ENCODE results near the gene SLC25A13. TPM values are rescaled to one million over a fixed set of nuclear protein-coding genes. Genes with fewer than 3 reads are reported as not detected.
"Not testable (repeated sequence)": the region's sequence is repeated elsewhere in the genome, so short reads cannot be mapped to it uniquely, and the experiment has no call there.

SLC25A13 gene
- polyA plus RNA-seq, 6 donors from 2014 or later, result 11.0 to 20.6 (median 14.3) TPM

GRCh38 chr7:96303686-96304443, 18.0 kb downstream of the SLC25A13 start:
- peaks cover 8 to 9% of the 10 kb centered on the region in 2 donors for H3K36me3 Mint-ChIP-seq
- peaks cover 38 to 67% (median 60%) of the 10 kb centered on the region in 3 donors for H3K4me1 Mint-ChIP-seq
- no peak overlapping the region for H3K4me3 Mint-ChIP-seq
- DNase-seq (no peak), ATAC-seq (ENCODE audit: low read depth in 2 of 2) (no peak)
- H3K27ac Mint-ChIP-seq, result no peak overlapping the region
- no peaks in the 10 kb centered on the region for H3K9me3 Mint-ChIP-seq
- no peaks in the 10 kb centered on the region for H3K27me3 Mint-ChIP-seq

- Mint-ChIP-seq H3K9me3 (no peaks in the 10 kb centered on the region), H3K27ac (no peak overlapping the region), H3K4me1 (peaks cover 36 to 64% (median 55%) of the 10 kb centered on the region in 3 donors), H3K4me3 (no peak overlapping the region), H3K27me3 (no peaks in the 10 kb centered on the region), H3K36me3 (peaks cover 2 to 8% of the 10 kb centered on the region in 2 donors)
- no peak for ATAC-seq (ENCODE audit: low read depth in 2 of 2)
- no peak for DNase-seq
Observed at GRCh38 chr7:96303105-96303685, 18.7 kb downstream of the SLC25A13 start.

GRCh38 chr7:96300986-96301385, 20.9 kb downstream of the SLC25A13 start:
- ATAC-seq (ENCODE audit: low read depth in 2 of 2) (no peak), DNase-seq (no peak)
- no peak overlapping the region for H3K27ac Mint-ChIP-seq
- H3K4me1 Mint-ChIP-seq, result peaks cover 27 to 55% (median 44%) of the 10 kb centered on the region in 3 donors
- H3K9me3 Mint-ChIP-seq, result no peaks in the 10 kb centered on the region
- H3K36me3 Mint-ChIP-seq, result peaks cover 0 to 3% of the 10 kb centered on the region in 2 donors
- H3K27me3 Mint-ChIP-seq, result no peaks in the 10 kb centered on the region
- H3K4me3 Mint-ChIP-seq, result no peak overlapping the region

GRCh38 chr7:96300502-96300901, 21.4 kb downstream of the SLC25A13 start:
- H3K4me3 Mint-ChIP-seq, result no peak overlapping the region
- no peaks in the 10 kb centered on the region for H3K9me3 Mint-ChIP-seq
- peaks cover 27 to 52% (median 39%) of the 10 kb centered on the region in 3 donors for H3K4me1 Mint-ChIP-seq
- ATAC-seq (ENCODE audit: low read depth in 2 of 2) (no peak), DNase-seq (no peak)
- no peaks in the 10 kb centered on the region for H3K27me3 Mint-ChIP-seq
- H3K27ac Mint-ChIP-seq, result no peak overlapping the region
- H3K36me3 Mint-ChIP-seq, result peaks cover 0 to 8% of the 10 kb centered on the region in 2 donors

GRCh38 chr7:96299496-96299895, 22.4 kb downstream of the SLC25A13 start:
- Mint-ChIP-seq H3K36me3 (peaks cover 5 to 15% of the 10 kb centered on the region in 2 donors), H3K27ac (peak overlapping the region in 1 of 6 donors; percentile 24), H3K9me3 (peaks cover 0 to 4% (median 0%) of the 10 kb centered on the region in 7 donors), H3K4me3 (no peak overlapping the region), H3K4me1 (peaks cover 24 to 45% (median 33%) of the 10 kb centered on the region in 3 donors), H3K27me3 (no peaks in the 10 kb centered on the region)
- ATAC-seq (ENCODE audit: low read depth in 2 of 2) (no peak), DNase-seq (no peak)

- Mint-ChIP-seq H3K27ac (no peak overlapping the region), H3K4me1 (peaks cover 19 to 33% (median 22%) of the 10 kb centered on the region in 3 donors), H3K4me3 (no peak overlapping the region), H3K27me3 (no peaks in the 10 kb centered on the region), H3K9me3 (peaks cover 0 to 4% (median 3%) of the 10 kb centered on the region in 7 donors), H3K36me3 (peaks cover 5 to 16% of the 10 kb centered on the region in 2 donors)
- DNase-seq, result no peak
- no peak for ATAC-seq (ENCODE audit: low read depth in 2 of 2)
Observed at GRCh38 chr7:96297876-96298275, 24.0 kb downstream of the SLC25A13 start.

GRCh38 chr7:96297446-96297845, 24.5 kb downstream of the SLC25A13 start:
- not testable (repeated sequence) for DNase-seq; H3K27me3 Mint-ChIP-seq; H3K9me3 Mint-ChIP-seq; H3K4me3 Mint-ChIP-seq; ATAC-seq (ENCODE audit: low read depth in 2 of 2)
- Mint-ChIP-seq H3K36me3 (peaks cover 5 to 16% of the 10 kb centered on the region in 2 donors), H3K4me1 (peaks cover 18 to 33% (median 21%) of the 10 kb centered on the region in 3 donors), H3K27ac (peak overlapping the region in 2 of 6 donors; percentile 31 to 49)

GRCh38 chr7:96293911-96294310, 28.0 kb downstream of the SLC25A13 start:
- not testable (repeated sequence) for DNase-seq; H3K27ac Mint-ChIP-seq; H3K27me3 Mint-ChIP-seq; ATAC-seq (ENCODE audit: low read depth in 2 of 2); H3K4me3 Mint-ChIP-seq
- peaks cover 17 to 24% of the 10 kb centered on the region in 2 donors for H3K36me3 Mint-ChIP-seq
- H3K9me3 Mint-ChIP-seq, result peaks cover 0 to 11% (median 4%) of the 10 kb centered on the region in 7 donors
- H3K4me1 Mint-ChIP-seq, result peaks cover 9 to 25% (median 20%) of the 10 kb centered on the region in 3 donors

- Mint-ChIP-seq H3K36me3 (peaks cover 19 to 20% of the 10 kb centered on the region in 2 donors), H3K4me3 (peak overlapping the region in 2 of 8 donors; percentile 12 to 18), H3K27ac (peak overlapping the region in 2 of 6 donors; percentile 62 to 74), H3K27me3 (no peaks in the 10 kb centered on the region), H3K4me1 (peaks cover 37 to 60% (median 58%) of the 10 kb centered on the region in 3 donors), H3K9me3 (peaks cover 2 to 10% (median 6%) of the 10 kb centered on the region in 7 donors)
- DNase-seq (no peak), ATAC-seq (ENCODE audit: low read depth in 2 of 2) (no peak)
Observed at GRCh38 chr7:96287559-96287958, 34.3 kb downstream of the SLC25A13 start.

GRCh38 chr7:96287132-96287531, 34.8 kb downstream of the SLC25A13 start:
- H3K36me3 Mint-ChIP-seq, result peaks cover 19 to 20% of the 10 kb centered on the region in 2 donors
- peaks cover 36 to 55% (median 54%) of the 10 kb centered on the region in 3 donors for H3K4me1 Mint-ChIP-seq
- DNase-seq (no peak), ATAC-seq (ENCODE audit: low read depth in 2 of 2) (peak; percentile 49 to 71)
- H3K9me3 Mint-ChIP-seq, result peaks cover 2 to 10% (median 5%) of the 10 kb centered on the region in 7 donors
- H3K4me3 Mint-ChIP-seq, result peak overlapping the region in 3 of 8 donors; percentile 12 to 80 (median 36)
- H3K27me3 Mint-ChIP-seq, result no peaks in the 10 kb centered on the region
- H3K27ac Mint-ChIP-seq, result peak overlapping the region in 4 of 6 donors; percentile 51 to 78 (median 68)

- no peak for DNase-seq
- Mint-ChIP-seq H3K4me3 (peak overlapping the region in 2 of 8 donors; percentile 8 to 73), H3K36me3 (peaks cover 13 to 20% of the 10 kb centered on the region in 2 donors), H3K27me3 (no peaks in the 10 kb centered on the region), H3K9me3 (peaks cover 2 to 10% (median 5%) of the 10 kb centered on the region in 7 donors), H3K4me1 (peaks cover 29 to 50% (median 40%) of the 10 kb centered on the region in 3 donors), H3K27ac (peak overlapping the region in 3 of 6 donors; percentile 35 to 74 (median 37))
- peak; percentile 30 to 33 for ATAC-seq (ENCODE audit: low read depth in 2 of 2)
Observed at GRCh38 chr7:96285579-96285978, 36.3 kb downstream of the SLC25A13 start.

- peaks cover 29 to 46% (median 35%) of the 10 kb centered on the region in 3 donors for H3K4me1 Mint-ChIP-seq
- DNase-seq (no peak), ATAC-seq (ENCODE audit: low read depth in 2 of 2) (no peak)
- H3K36me3 Mint-ChIP-seq, result peaks cover 13 to 20% of the 10 kb centered on the region in 2 donors
- peak overlapping the region in 2 of 6 donors; percentile 0 to 78 for H3K27ac Mint-ChIP-seq
- H3K4me3 Mint-ChIP-seq, result no peak overlapping the region
- peaks cover 2 to 10% (median 5%) of the 10 kb centered on the region in 7 donors for H3K9me3 Mint-ChIP-seq
- no peaks in the 10 kb centered on the region for H3K27me3 Mint-ChIP-seq
Observed at GRCh38 chr7:96284835-96285234, 37.1 kb downstream of the SLC25A13 start.

GRCh38 chr7:96284240-96284639, 37.7 kb downstream of the SLC25A13 start:
- H3K36me3 Mint-ChIP-seq, result peaks cover 10 to 14% of the 10 kb centered on the region in 2 donors
- DNase-seq (no peak), ATAC-seq (ENCODE audit: low read depth in 2 of 2) (no peak)
- peak overlapping the region in 1 of 6 donors; percentile 38 for H3K27ac Mint-ChIP-seq
- H3K9me3 Mint-ChIP-seq, result peaks cover 0 to 10% (median 4%) of the 10 kb centered on the region in 7 donors
- no peaks in the 10 kb centered on the region for H3K27me3 Mint-ChIP-seq
- no peak overlapping the region for H3K4me3 Mint-ChIP-seq
- peaks cover 30 to 40% (median 35%) of the 10 kb centered on the region in 3 donors for H3K4me1 Mint-ChIP-seq
